DLD1 (cell line): ENCODE results near the gene RNF26.

Experiments
- in situ Hi-C: cut with HindIII; loops from 2 replicates; pipeline ENCODE4 v1.10.0; 2017; ENCODE audit warnings: low sequenced_read_pairs

Gene RNF26

GRCh38 chr11:119350302-119350701 lies 16.0 kb downstream of the RNF26 start:
- in situ Hi-C loops = no loop called here

- in situ Hi-C loops = no loop called here
Measured at GRCh38 chr11:119351232-119351631, 16.9 kb downstream of the RNF26 start.

DNA sequence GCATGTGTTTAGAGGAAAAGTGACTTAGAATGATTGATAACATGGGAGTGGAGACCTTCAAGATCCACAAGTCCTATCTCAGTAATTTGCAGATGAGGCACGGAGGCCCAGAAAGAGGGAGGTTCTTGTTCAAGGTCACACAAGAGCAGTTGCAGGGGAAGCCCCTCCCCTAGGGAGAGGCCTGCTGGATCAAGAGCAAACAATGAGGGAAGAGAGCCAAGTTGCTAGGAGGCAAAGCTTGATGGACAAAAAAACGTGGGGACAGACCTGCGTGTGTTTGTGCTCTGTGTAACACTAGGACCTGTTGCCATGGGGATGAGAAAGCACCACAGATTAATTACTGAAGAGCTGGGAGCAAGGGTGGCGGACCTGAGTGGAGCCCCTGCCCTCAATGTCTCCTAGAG lies 18.5 kb downstream of the RNF26 start:
- in situ Hi-C loops = no loop called here

DNA sequence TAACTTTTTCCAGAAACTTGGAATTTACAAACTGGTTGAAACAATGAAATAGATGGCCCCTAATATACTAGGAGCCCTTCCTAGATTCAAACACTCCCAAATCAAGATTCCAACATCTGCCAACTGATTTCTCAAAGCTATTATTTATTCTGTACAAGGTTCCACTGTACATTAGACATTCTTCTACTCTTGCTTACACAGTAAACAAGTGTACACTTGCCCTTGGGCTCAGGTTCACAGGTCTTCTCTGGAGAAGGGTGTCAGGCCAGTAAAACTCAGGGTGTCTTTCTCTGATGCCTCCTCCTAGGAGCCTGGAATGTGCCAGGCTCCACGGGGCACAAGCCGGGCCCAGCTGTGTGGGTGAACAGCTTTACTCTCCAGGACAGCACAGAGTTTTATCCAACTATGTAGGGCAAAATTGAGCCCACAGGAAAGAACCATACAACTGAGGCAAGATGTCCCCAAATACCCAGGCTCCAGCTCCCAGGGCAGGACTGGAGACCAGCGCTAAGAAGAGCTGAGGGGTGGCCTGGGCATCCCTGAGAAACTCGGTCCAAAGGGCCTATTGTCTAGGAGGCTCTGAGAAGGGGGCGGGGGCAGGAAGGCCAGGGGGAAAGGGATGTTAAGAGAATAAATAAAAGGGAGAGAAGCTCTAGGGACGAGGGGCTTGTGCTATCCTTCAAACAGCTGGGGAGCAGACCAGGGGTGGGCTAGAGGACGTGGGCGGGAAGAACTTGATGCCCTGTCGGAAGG lies 20.9 kb downstream of the RNF26 start:
- in situ Hi-C loops = no loop called here

DNA sequence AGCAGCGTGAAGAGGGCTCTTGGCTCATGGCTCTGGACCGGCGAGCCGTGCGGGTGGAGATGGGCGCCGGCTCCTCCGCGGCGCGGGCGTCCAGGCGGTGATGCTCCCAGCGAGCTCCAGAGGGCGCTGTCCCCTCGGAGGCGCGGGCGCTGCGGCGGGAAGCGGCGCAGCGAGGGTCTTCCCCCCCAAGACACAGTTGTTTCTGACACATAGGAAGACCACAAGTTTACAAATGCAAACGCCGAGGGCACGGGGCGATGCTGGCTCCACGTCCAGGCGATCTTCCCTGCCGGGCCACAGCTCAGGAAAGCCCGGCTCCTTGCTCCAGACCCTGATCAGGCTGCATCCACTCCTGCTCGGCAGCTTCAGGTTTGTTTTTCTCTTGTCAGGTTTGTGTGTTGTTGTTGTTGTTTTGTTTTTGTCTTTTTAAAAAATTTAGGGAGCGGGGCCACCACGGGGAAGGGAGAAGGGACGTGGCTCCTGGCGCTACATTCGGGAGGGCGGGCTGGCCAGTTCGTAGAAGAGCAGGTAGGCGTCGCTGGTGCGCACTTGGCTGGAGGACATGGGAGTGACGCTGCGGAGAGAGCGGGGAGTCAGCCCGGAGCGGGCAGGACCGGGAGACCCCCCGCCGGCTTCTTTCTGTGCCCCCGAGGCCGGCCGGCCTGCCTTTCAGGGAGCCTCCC lies 22.2 kb downstream of the RNF26 start:
- in situ Hi-C loops = no loop called here

GRCh38 chr11:119357074-119357473 lies 22.7 kb downstream of the RNF26 start:
- in situ Hi-C loops = no loop called here

GRCh38 chr11:119359365-119360214 lies 25.3 kb downstream of the RNF26 start:
- in situ Hi-C loops = no loop called here

DNA sequence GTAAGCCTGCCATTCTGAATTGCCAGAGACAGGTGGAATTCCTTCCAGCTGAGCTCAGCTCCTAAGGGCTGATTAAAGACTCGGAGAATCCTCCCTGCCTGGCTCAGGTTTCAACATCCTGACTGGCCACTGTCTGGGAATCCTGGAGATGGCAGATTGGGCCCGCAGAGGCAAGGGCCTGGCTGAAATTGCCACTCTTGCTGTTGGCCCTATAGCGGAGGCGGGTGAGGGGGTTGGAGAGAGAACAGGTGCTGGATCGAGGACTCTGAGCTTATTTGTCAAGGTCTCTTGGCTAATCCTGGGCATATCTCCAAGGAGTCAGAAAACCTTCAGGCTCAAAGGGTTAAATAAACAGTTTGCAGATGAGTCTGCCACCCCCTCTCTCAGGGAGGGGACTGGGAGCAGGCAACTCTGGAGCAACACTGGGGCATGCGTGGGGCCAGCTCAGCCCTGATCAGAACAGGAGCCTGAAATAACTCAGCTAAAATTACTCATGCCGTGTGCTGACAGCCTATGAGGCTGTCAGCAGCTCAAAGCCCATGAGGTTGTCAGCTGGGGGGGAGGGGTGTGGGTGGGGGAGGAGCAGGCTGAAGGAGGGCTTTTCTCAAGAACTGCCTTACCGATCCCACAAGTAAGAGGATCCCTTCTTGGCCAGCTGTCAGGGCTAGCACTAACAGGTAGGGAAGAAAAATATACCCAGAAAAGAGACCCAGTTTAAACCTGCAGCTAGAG lies 26.9 kb downstream of the RNF26 start:
- in situ Hi-C loops = no loop called here

- in situ Hi-C loops = no loop called here
Measured at GRCh38 chr11:119361941-119362725, 27.8 kb downstream of the RNF26 start.

GRCh38 chr11:119362741-119363080 lies 28.4 kb downstream of the RNF26 start:
- in situ Hi-C loops = no loop called here

DNA sequence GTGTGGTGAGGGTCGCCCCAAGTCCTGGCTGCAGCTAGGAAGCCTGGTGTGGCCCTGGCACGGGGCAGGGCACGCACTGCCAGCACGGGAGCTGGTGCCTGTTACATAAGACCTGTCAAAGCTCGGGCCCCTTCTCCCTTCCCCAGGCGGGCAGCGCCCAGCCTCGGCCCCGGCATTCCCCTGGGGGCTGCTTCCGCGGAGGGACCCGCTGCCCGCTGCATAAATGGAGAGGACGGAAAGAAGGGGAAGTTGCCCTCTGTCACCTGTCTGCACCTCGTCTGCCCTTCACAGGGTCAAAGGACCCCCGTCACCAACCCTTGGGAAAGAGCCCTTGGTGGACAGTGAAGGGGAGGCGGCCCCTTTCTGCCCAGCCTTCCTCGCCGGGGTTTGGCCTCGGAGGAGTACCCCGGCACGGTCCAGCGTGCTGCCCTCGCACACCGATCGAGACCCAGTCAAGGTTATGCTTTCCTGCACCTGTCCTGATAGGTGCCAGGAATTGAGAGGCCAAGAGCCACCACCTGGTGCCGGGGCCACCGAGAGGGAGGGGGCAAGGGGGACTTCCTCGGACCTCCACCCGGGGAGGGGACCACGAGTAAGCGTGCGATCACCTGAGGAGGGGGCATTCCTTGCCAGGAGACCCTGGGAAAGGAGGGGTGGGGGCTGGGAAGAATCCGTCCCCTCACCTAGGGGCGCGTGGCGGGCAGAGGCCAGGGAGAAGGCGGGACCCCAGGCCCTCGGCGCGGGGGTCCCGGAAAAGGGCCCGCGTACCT lies 28.9 kb downstream of the RNF26 start:
- in situ Hi-C loops = no loop called here

DNA sequence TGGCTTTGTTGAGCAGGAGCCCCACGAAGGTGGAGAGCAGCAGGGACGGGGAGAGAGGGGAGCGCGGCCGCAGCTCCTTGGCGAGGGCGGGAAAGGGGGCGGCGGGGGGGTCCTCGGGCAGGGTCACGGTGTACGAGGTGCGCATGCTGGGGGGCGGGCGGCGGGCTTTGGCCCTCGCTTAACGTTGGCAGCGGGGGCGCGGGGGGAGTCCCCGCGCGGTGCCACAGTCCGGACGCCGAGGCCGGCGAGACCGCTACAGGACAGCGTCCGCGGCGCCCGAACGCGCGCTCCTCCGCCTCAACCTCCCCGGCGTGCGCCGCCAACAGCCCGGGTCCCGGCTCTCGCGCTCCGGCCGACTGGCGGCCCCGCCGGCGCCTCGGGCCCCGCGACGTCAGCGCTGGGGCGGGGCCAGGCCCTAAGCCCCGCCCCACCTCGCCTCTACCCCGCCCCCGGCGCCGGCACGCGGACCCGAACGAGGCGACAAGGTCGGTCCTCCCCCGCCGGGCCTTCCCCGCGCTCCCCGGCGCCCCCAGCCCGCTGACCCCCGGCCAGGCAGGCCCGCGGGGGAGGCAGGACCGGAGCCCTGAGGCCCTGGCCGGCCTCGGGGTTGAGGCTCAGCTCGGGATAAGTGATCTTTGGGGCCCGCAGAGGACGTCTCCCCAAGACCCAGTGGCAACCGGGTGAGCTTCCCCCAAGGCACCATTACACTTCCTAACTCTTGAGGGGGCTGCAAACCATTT lies 29.7 kb downstream of the RNF26 start:
- in situ Hi-C loops = no loop called here

DNA sequence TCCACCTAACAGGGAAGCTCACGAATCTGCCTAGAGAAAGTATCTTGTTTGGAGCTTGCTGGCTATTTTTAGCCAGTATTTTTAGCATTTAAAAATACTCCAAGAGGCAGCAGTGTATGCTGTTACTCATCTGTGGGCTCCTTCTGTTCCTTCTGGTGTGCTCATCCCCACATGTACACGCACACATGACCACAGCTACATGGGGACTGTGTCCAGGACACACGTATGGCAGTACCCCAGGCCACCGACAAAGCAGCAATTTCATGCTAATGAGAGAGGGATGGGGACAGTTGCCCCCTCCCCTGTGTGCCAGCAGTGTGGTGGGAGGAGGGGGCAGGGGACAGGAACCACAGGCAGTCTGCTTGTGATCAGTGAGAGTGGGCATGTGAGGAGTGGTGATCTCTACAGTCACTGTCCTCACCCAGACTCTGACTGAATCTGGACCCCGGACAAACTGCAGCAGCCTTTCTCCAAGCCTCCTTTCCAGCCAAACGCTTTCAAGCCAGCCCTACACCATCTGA lies 30.8 kb downstream of the RNF26 start:
- in situ Hi-C loops = no loop called here

- in situ Hi-C loops = no loop called here
Measured at GRCh38 chr11:119366690-119367620, 32.6 kb downstream of the RNF26 start.

DNA sequence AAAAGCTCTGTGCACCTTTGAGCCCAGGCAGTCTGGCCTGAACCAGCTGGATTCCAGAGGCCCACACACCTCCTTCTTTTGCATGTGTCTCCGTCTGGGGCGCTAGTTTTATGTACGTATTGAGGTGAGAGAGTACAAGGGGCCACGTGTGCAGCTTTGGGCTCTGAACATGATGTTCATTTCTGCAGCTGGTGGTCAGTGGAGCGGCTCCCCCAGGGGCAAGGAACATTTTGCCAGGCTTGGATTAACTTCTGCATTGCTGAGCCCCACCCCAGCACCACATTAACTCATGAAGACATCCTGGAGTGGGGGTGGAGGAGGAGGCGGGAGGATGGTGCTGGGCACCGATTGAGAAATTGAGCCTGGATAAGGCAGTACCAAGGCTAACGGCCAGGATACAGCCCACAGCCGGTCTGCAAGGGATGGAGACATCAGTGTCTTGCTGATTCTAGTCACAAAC lies 33.4 kb downstream of the RNF26 start:
- in situ Hi-C loops = no loop called here

DNA sequence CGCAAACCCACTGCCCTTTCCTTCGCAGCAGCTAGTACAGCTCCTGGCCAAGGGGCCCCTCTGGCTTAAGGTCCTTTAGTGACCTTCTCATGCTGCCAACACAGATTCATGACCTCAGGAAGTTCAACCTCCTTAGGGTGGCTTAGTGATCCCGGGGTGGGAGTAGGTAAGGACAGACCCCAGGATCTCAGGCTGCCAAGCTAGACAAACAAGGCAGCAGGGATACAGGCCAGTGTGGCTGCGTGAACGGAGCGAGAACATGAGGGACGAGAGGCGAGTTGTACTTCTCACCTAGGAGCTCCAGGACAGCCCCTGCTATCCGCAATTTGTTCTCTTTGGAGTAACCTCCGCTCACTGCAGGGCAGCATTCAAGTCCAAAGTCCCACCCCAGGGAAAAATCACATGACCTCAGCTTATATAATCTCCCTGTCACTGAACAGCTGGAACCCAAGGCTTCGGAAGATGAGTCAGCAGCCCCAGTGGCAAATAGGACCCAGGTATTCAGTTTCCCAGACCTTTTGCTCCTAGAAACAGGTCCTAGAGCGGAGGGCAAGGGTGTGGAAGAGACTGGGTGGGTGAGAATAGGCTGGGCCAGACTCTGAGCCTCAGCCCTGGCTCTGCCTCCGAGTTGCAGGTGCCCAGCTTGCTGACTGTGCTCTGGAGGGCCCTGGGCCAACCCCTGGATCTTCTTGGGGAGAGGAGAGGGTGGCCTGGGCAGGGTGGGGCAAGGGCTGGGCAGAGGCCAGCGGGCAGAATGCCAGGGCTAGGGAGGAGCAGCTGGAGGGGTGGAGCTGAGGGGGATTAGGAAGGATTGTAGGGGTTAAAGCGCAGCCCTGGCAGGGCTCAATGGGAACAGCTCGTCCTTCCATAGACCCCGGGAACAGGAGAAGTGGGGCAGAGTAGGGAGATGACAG lies 34.1 kb downstream of the RNF26 start:
- in situ Hi-C loops = no loop called here
